Heart left ventricle (tissue), 16 donors: ENCODE results near the gene DHRS3. TPM values are rescaled to one million over a fixed set of nuclear protein-coding genes. Genes with fewer than 3 reads are reported as not detected.

Experiments used
- ATAC-seq, 4 donors: fragments of 200-7000 bp; cut with Tn5 transposase; one replicate each; pipeline ENCODE4 v1.9.1; 2020 to 2022; ENCODE audit warnings: moderate library complexity in 4 of 4, mild to moderate bottlenecking in 3 of 4, moderate number of reproducible peaks in 1 of 4
- DNase-seq, 5 donors: peaks; one replicate each; pipeline ENCODE4 v3.0.0-alpha.2; 2020
- H3K27ac ChIP-seq, 12 donors: fragments of 200-600 bp; sonication (generic) in 4 of 12; one replicate each; pipeline versions ENCODE4 v1.5.0 to v1.8.0; 2016 to 2022; ENCODE audit warnings: mild to moderate bottlenecking in 2 of 12
- H3K27me3 ChIP-seq, 9 donors: fragments of 200-600 bp; sonication (generic) in 2 of 9; one replicate each; pipeline versions ENCODE4 v1.5.1 to v1.8.0; 2016 to 2022; ENCODE audit warnings: mild to moderate bottlenecking in 3 of 9
- H3K36me3 ChIP-seq, 9 donors: fragments of 200-600 bp; sonication (generic) in 2 of 9; one replicate each; pipeline versions ENCODE4 v1.5.0 to v1.8.0; 2018 to 2022; ENCODE audit warnings: mild to moderate bottlenecking in 2 of 9
- H3K4me1 ChIP-seq, 12 donors: fragments of 200-600 bp; sonication (generic) in 4 of 12; one replicate each; pipeline versions ENCODE4 v1.5.0 to v1.8.0; 2016 to 2022; ENCODE audit warnings: mild to moderate bottlenecking in 3 of 12
- H3K4me3 ChIP-seq, 12 donors: fragments of 200-600 bp; sonication (generic) in 4 of 12; one replicate each; pipeline versions ENCODE4 v1.5.0 to v1.8.0; 2017 to 2022; ENCODE audit warnings: mild to moderate bottlenecking in 9 of 12, moderate library complexity in 4 of 12
- H3K9me3 ChIP-seq, 12 donors: fragments of 200-600 bp; sonication (generic) in 4 of 12; one replicate each; pipeline versions ENCODE4 v1.5.0 to v1.8.0; 2016 to 2022; ENCODE audit warnings: mild to moderate bottlenecking in 1 of 12
- POLR2A ChIP-seq, 2 donors: fragments of 450-650 bp; IDR thresholded peaks; one replicate each; pipeline ENCODE4 v1.6.1; 2017; ENCODE audit warnings: antibody characterized with exemption in 2 of 2, mild to moderate bottlenecking in 2 of 2, moderate library complexity in 2 of 2
- WGBS, 4 donors: extraction: QIAGEN DNeasy Blood & Tissue Kit in 2 of 4; methylation state at CpG; one replicate each; pipeline versions ENCODE4 v1.1.5 to v1.1.7; 2013 to 2018; 5-methylcytosine and 5-hydroxymethylcytosine counted together
- intact Hi-C, 10 donors: fragments of 100-400 bp; cut with DNase I; formaldehyde crosslinking; loops; one replicate each; pipeline versions ENCODE4 v1.11.1 to v1.14.2; 2022
- polyA plus RNA-seq, 2 donors: library from polyadenylated mRNA; stranded (reverse); fragments of 200-250 nt; gene quantifications; one replicate each; pipeline ENCODE4 v1.2.3, GENCODE V29; 2013
- total RNA-seq, 9 donors: library from RNA; depleted of rRNA in 2 of 9; stranded (reverse); fragments of >200 nt in 2 of 9; fragmentation: NEBNext Ultra II Directional in 3 of 9; extraction: Animal tissue kit (Norgen Biotek cat#: 25700) in 3 of 9; gene quantifications; one replicate each; pipeline versions ENCODE4 v1.1.0 to v1.2.4, GENCODE V29; 2016 to 2023
- TF ChIP-seq, protein P1 (sequence below), 12 donors: fragments of 200-600 bp; sonication (generic) in 4 of 12; IDR thresholded peaks; one replicate each; pipeline versions ENCODE4 v1.5.0 to v1.8.0; 2018 to 2022; ENCODE audit warnings: antibody characterized with exemption in 12 of 12, mild to moderate bottlenecking in 5 of 12
- donor health status: ischemic (EF 13 %, LVEDD 7.1; RV severe dilation, severe dysfunction).
- donor health status: healthy with polysubstance abuse.
- donor health status: DM: no; HTN: yes; CAD: no.
- donor health status: DM: no; HTN: no; CAD: no.
- donor health status: ischemic (EF 25% LVEDD 6.9; RV normal size, moderate dysfunction).
- donor health status: ischemic (EF 25% LVEDD 5.7; RV mildly dilated, moderate dysfunction).
- donor health status: healthy.
- donor health status: DM: yes; HTN: yes; CAD: no.
- donor health status: ischemic (EF 35%, LVEDD 5.7; RV mildly dilated, moderate dysfunction).
- donor health status: nonischemic (EF 11% LVEDD 7.7; RV severe dilation, severe dysfunction).
- donor health status: DM: yes; HTN: yes; CAD: no.
- donor health status: PGD.
- donor health status: ischemic (EF 29% LVEDD 5.4; RV normal size, mild dysfunction).
- donor health status: nonischemic (EF 23%, LVEDD 6.1; RV moderate dilation, normal function).

The DHRS3 gene
- total and polyA plus RNA-seq, 11 donors, result 28.6 to 102 (median 59.9) TPM

GRCh38 chr1:12587981-12588640, 29.9 kb downstream of the DHRS3 start:
- ATAC-seq (no peak), DNase-seq (peak in 1 of 5 donors; percentile 3)
- 91 to 97% (median 93%) methylated on average over 7 of the region's 7 CpGs for WGBS, 4 donors
- Histone ChIP-seq H3K9me3 (no peaks in the 10 kb centered on the region), H3K27ac (no peak overlapping the region), H3K4me1 (peaks cover 8 to 61% (median 34%) of the 10 kb centered on the region in 12 donors), H3K36me3 (peaks cover 0 to 10% (median 0%) of the 10 kb centered on the region in 9 donors), H3K27me3 (no peaks in the 10 kb centered on the region), H3K4me3 (no peak overlapping the region)
- intact Hi-C loops, result loop anchor here in 1 of 10 donors (2.0 kb wide), 1 partner anchor 33 kb away; no protein-coding TSS in a partner anchor
- TF ChIP-seq POLR2A (IDR thresholded peaks at IDR 0.05), result no peak
- TF ChIP-seq, protein P1, sequence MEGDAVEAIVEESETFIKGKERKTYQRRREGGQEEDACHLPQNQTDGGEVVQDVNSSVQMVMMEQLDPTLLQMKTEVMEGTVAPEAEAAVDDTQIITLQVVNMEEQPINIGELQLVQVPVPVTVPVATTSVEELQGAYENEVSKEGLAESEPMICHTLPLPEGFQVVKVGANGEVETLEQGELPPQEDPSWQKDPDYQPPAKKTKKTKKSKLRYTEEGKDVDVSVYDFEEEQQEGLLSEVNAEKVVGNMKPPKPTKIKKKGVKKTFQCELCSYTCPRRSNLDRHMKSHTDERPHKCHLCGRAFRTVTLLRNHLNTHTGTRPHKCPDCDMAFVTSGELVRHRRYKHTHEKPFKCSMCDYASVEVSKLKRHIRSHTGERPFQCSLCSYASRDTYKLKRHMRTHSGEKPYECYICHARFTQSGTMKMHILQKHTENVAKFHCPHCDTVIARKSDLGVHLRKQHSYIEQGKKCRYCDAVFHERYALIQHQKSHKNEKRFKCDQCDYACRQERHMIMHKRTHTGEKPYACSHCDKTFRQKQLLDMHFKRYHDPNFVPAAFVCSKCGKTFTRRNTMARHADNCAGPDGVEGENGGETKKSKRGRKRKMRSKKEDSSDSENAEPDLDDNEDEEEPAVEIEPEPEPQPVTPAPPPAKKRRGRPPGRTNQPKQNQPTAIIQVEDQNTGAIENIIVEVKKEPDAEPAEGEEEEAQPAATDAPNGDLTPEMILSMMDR (IDR thresholded peaks at IDR 0.05), result no peak

DNA sequence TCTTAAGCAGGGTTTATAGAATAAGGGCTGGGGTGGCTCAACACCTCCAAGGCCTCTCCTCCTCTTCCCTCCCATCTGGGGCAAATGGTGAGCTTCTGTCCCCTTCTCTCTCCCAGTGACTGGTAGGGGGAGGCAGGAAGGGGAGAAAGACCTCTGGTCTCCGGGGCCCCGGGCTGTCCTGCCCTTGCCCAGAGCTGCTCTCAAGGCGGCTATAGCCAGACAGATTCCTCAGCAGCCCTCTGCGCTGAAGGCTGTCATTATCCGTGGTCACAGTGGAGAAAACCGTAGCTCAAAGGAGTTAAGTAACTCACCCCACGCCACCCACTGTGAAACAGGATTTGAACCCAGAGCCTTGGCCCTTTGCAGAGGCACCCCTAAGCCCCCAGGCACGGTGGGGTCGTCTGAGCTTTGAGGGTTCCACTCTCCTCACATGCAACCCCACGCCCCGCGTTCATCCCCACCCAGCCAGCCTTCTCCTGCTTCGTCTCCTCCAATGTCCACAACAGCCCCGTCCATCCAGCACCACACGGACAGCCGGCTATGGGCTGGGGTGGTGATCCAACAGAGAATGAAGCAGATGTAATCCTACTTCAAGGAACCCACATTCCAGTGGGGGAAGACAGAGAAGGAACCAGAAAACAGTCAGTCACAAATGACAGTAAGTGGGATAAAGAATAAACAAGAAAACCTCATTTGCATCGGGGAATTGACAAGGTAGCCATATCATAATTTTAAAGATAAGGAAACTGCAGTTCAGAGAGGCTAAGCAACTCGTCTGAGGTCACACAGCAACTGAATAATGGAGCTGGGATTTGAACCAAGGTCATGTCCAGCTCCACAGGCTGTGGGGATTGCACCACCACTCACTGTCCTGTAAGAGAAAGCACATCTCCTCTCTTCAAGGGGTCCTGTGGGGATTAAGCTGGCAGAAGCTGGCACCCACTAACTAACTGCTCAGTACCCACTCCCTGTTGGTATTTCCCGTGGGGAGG, 31.8 kb downstream of the DHRS3 start:
- H3K4me1 ChIP-seq, result peaks cover 8 to 45% (median 20%) of the 10 kb centered on the region in 12 donors

GRCh38 chr1:12585536-12585935, 32.5 kb downstream of the DHRS3 start:
- Histone ChIP-seq H3K27me3 (no peaks in the 10 kb centered on the region), H3K27ac (no peak overlapping the region), H3K36me3 (peaks cover 0 to 17% (median 4%) of the 10 kb centered on the region in 9 donors), H3K4me1 (peaks cover 6 to 42% (median 15%) of the 10 kb centered on the region in 12 donors), H3K4me3 (no peak overlapping the region), H3K9me3 (no peaks in the 10 kb centered on the region)
- ATAC-seq (no peak), DNase-seq (peak in 1 of 5 donors; percentile 19)
- intact Hi-C loops, result no loop called here
- 92 to 95% (median 93%) methylated on average over 10 of the region's 10 CpGs for WGBS, 4 donors
- TF ChIP-seq, protein P1 (IDR thresholded peaks at IDR 0.05), result no peak
- TF ChIP-seq POLR2A (IDR thresholded peaks at IDR 0.05), result no peak

More for the DNA sequence above, 31.8 kb downstream of the DHRS3 start:
- Histone ChIP-seq H3K4me3 (no peak overlapping the region), H3K27me3 (no peaks in the 10 kb centered on the region), H3K27ac (peak overlapping the region in 1 of 12 donors; percentile 21), H3K36me3 (peaks cover 0 to 17% (median 4%) of the 10 kb centered on the region in 9 donors), H3K9me3 (no peaks in the 10 kb centered on the region)
- 84 to 91% (median 86%) methylated on average over 19 of the region's 19 CpGs for WGBS, 4 donors
- peak in 1 of 5 donors; percentile 15 for DNase-seq
- ATAC-seq, result no peak
- TF ChIP-seq, protein P1 (IDR thresholded peaks at IDR 0.05), result no peak
- no peak for TF ChIP-seq POLR2A (IDR thresholded peaks at IDR 0.05)
- intact Hi-C loops, result no loop called here
